K562 (cell line): Measurements from ENCODE around the gene BCL2L1. TPM values are rescaled to one million over a fixed set of nuclear protein-coding genes. Genes with fewer than 3 reads are reported as not detected.

Experiments
- MAFK ChIP-seq: IDR thresholded peaks from 2 replicates; pipeline ENCODE4 v1.6.1; 2011; ENCODE audit warnings: low read length, improper control_type of control experiment
- NFIC ChIP-seq: fragments of 450-650 bp; IDR thresholded peaks from 2 replicates; pipeline ENCODE4 v1.6.1; 2017; ENCODE audit warnings: mild to moderate bottlenecking, inconsistent platforms
- POLR3A ChIP-seq: IDR thresholded peaks from 2 replicates; pipeline ENCODE4 v1.6.1; 2011; ENCODE audit warnings: borderline replicate concordance, mild to moderate bottlenecking, moderate library complexity; ENCODE audit not compliant: insufficient read length, insufficient read depth; ENCODE audit errors: extremely low read depth
- RCOR1 ChIP-seq, 2 experiments: IDR thresholded peaks; 2 replicates each; pipeline ENCODE4 v1.6.1; 2012; ENCODE audit warnings: low read depth in 2 of 2, low read length in 2 of 2, borderline replicate concordance in 1 of 2, improper control_type of control experiment in 1 of 2
- SAFB2 ChIP-seq: fragments of 200-400 bp; formaldehyde crosslinking; IDR thresholded peaks from 2 replicates; pipeline ENCODE4 v1.6.1; 2018; ENCODE audit warnings: borderline replicate concordance, low read length, low read depth, moderate library complexity; ENCODE audit not compliant: severe bottlenecking
- TAF9B ChIP-seq: fragments of 450-650 bp; IDR thresholded peaks from 2 replicates; pipeline ENCODE4 v1.6.1; 2018; ENCODE audit warnings: mild to moderate bottlenecking; ENCODE audit not compliant: partially characterized antibody
- TAL1 ChIP-seq: fragments of 450-650 bp; IDR thresholded peaks from 2 replicates; pipeline ENCODE4 v1.6.1; 2016; ENCODE audit warnings: mild to moderate bottlenecking
- ZNF408 ChIP-seq: fragments of 250-450 bp; sonication (Bioruptor Pico); IDR thresholded peaks from 2 replicates; pipeline ENCODE4 v1.4.0; 2020; ENCODE audit warnings: low read depth, mild to moderate bottlenecking, moderate library complexity
- polyA plus RNA-seq, 8 experiments: library from polyadenylated mRNA; depleted of rRNA in 4 of 8; stranded (reverse) in 5 of 8; unstranded in 3 of 8; fragments of >200 nt; fragmentation: Nextera tagmentation in 2 of 8; fragmentation: Illumina TruSeq in 1 of 8; extraction: Ambion mirVana in 2 of 8; extraction: Trizol in 1 of 8; gene quantifications; 2 replicates each; pipeline versions ENCODE4 v1.2.1 to v1.2.3, GENCODE V29; 2011 to 2014; ENCODE audit warnings: inconsistent platforms in 1 of 8, missing spikeins in 1 of 8
- total RNA-seq, 7 experiments: library from RNA; depleted of rRNA in 6 of 7; stranded (reverse); fragments of >200 nt in 6 of 7; fragmentation: Illumina TruSeq in 2 of 7; extraction: Trizol in 2 of 7; gene quantifications; 2 replicates each; pipeline versions ENCODE4 v1.2.1 to v1.2.3, GENCODE V29; 2011 to 2021; ENCODE audit warnings: low replicate concordance in 1 of 7
- TF ChIP-seq, protein P1 (sequence below): fragments of 450-650 bp; IDR thresholded peaks from 2 replicates; pipeline ENCODE4 v1.6.1; 2018; ENCODE audit not compliant: partially characterized antibody
- TF ChIP-seq, protein P2 (sequence below): sonication (generic); formaldehyde crosslinking; IDR thresholded peaks from 2 replicates; pipeline ENCODE4 v1.8.0; 2022; ENCODE audit warnings: missing genetic modification reagents, mild to moderate bottlenecking, moderate library complexity, borderline replicate concordance
- TF ChIP-seq, protein P3 (sequence below): sonication (generic); formaldehyde crosslinking; IDR thresholded peaks from 2 replicates; pipeline ENCODE4 v1.8.1; 2022; ENCODE audit warnings: missing genetic modification reagents
- TF ChIP-seq, protein P4 (sequence below): fragments of 450-650 bp; IDR thresholded peaks from 2 replicates; pipeline ENCODE4 v1.6.1; 2016; ENCODE audit warnings: low read depth, mild to moderate bottlenecking, moderate library complexity
- TF ChIP-seq, protein P5 (sequence below): sonication (generic); formaldehyde crosslinking; IDR thresholded peaks from 2 replicates; pipeline ENCODE4 v1.8.0; 2022; ENCODE audit warnings: missing genetic modification reagents, mild to moderate bottlenecking, borderline replicate concordance

The BCL2L1 gene
- total and polyA plus RNA-seq, 9 of the 15 experiments (the other 6 are each of a cell fraction or from before 2014, with no cell fraction given), result 3.3 to 182 (median 120) TPM

DNA sequence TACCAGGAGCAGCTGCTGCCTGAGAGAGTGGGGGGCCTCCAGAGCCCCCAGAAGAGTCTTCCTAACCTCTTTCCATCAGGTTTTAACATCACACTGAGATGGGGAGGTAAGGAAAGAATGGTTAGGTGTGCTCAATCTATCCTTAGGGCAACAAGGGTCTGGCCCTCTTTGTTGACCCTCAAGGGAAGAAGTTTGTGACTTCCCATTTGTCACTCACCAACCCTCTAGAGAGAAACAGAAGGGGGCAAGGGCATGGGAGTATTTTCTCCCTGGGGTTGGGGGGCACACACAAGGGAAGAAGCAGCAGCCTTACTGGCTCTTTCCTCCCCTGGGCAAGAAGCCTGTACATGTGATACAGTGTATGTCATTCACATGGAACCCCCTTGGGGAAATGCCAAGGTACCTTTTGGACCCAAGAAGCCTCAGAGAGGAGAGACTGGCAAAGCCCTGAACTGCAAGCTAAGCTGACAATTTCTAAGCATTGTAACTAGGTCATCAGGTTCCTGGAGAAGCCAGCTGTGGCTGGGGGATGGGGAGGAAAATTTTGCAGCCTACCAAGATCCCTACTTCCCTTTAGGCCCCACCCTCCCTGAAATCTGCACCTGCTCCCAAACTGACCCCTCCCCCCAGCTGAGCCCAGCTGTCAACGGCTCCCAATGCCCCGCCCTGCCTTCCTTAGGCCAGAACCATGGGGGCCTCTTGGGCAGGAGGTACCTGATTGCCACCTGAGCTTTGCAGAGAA, 14.5 kb downstream of the BCL2L1 start (continued):
- TF ChIP-seq, protein P1, sequence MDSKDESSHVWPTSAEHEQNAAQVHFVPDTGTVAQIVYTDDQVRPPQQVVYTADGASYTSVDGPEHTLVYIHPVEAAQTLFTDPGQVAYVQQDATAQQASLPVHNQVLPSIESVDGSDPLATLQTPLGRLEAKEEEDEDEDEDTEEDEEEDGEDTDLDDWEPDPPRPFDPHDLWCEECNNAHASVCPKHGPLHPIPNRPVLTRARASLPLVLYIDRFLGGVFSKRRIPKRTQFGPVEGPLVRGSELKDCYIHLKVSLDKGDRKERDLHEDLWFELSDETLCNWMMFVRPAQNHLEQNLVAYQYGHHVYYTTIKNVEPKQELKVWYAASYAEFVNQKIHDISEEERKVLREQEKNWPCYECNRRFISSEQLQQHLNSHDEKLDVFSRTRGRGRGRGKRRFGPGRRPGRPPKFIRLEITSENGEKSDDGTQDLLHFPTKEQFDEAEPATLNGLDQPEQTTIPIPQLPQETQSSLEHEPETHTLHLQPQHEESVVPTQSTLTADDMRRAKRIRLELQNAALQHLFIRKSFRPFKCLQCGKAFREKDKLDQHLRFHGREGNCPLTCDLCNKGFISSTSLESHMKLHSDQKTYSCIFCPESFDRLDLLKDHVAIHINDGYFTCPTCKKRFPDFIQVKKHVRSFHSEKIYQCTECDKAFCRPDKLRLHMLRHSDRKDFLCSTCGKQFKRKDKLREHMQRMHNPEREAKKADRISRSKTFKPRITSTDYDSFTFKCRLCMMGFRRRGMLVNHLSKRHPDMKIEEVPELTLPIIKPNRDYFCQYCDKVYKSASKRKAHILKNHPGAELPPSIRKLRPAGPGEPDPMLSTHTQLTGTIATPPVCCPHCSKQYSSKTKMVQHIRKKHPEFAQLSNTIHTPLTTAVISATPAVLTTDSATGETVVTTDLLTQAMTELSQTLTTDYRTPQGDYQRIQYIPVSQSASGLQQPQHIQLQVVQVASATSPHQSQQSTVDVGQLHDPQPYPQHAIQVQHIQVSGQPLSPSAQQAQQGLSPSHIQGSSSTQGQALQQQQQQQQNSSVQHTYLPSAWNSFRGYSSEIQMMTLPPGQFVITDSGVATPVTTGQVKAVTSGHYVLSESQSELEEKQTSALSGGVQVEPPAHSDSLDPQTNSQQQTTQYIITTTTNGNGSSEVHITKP, result peak; percentile 27
- TF ChIP-seq TAL1 (peak; percentile 11; the same call in 1 of the 2 replicates), TAF9B (peak; percentile 39), ZNF408 (no peak), POLR3A (no peak), MAFK (peak; percentile 7; the same call in 1 of the 2 replicates), SAFB2 (no peak), RCOR1 (IDR thresholded peaks at IDR 0.05; ENCODE audit: borderline replicate concordance in 1 of 2, low read depth in 2 of 2, low read length in 2 of 2) (peak in 1 of 2 experiments; percentile 62; a peak in 2 of 4 replicates), NFIC (peak; percentile 36; the same call in 1 of the 2 replicates)
- TF ChIP-seq, protein P2, sequence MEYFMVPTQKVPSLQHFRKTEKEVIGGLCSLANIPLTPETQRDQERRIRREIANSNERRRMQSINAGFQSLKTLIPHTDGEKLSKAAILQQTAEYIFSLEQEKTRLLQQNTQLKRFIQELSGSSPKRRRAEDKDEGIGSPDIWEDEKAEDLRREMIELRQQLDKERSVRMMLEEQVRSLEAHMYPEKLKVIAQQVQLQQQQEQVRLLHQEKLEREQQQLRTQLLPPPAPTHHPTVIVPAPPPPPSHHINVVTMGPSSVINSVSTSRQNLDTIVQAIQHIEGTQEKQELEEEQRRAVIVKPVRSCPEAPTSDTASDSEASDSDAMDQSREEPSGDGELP, result peak; percentile 98
- TF ChIP-seq, protein P3, sequence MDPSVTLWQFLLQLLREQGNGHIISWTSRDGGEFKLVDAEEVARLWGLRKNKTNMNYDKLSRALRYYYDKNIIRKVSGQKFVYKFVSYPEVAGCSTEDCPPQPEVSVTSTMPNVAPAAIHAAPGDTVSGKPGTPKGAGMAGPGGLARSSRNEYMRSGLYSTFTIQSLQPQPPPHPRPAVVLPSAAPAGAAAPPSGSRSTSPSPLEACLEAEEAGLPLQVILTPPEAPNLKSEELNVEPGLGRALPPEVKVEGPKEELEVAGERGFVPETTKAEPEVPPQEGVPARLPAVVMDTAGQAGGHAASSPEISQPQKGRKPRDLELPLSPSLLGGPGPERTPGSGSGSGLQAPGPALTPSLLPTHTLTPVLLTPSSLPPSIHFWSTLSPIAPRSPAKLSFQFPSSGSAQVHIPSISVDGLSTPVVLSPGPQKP (CRISPR knock-in tag), result no peak
- TF ChIP-seq, protein P4, sequence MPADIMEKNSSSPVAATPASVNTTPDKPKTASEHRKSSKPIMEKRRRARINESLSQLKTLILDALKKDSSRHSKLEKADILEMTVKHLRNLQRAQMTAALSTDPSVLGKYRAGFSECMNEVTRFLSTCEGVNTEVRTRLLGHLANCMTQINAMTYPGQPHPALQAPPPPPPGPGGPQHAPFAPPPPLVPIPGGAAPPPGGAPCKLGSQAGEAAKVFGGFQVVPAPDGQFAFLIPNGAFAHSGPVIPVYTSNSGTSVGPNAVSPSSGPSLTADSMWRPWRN, result no peak
- TF ChIP-seq, protein P5, sequence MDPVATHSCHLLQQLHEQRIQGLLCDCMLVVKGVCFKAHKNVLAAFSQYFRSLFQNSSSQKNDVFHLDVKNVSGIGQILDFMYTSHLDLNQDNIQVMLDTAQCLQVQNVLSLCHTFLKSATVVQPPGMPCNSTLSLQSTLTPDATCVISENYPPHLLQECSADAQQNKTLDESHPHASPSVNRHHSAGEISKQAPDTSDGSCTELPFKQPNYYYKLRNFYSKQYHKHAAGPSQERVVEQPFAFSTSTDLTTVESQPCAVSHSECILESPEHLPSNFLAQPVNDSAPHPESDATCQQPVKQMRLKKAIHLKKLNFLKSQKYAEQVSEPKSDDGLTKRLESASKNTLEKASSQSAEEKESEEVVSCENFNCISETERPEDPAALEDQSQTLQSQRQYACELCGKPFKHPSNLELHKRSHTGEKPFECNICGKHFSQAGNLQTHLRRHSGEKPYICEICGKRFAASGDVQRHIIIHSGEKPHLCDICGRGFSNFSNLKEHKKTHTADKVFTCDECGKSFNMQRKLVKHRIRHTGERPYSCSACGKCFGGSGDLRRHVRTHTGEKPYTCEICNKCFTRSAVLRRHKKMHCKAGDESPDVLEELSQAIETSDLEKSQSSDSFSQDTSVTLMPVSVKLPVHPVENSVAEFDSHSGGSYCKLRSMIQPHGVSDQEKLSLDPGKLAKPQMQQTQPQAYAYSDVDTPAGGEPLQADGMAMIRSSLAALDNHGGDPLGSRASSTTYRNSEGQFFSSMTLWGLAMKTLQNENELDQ (CRISPR knock-in tag), result no peak
